Gastrocnemius medialis (tissue), 4 donors: Measurements from ENCODE around the gene SLC2A5.

Source experiments
- POLR2A ChIP-seq, 2 donors: fragments of 450-650 bp; IDR thresholded peaks; one replicate each; pipeline ENCODE4 v1.6.1; 2017; ENCODE audit warnings: antibody characterized with exemption in 2 of 2, mild to moderate bottlenecking in 2 of 2, moderate library complexity in 2 of 2
- TF ChIP-seq, protein P1 (sequence below), 5 experiments: fragments of 450-650 bp in 3 of 5; fragments of 200-600 bp in 2 of 5; sonication (generic) in 2 of 5; IDR thresholded peaks in 4 of 5; conservative IDR thresholded peaks in 1 of 5; 1 replicate in 4 of 5; 2 replicates in 1 of 5; pipeline ENCODE4 v1.5.1; 2016 to 2019; ENCODE audit warnings: antibody characterized with exemption in 5 of 5, mild to moderate bottlenecking in 3 of 5, moderate library complexity in 3 of 5

DNA sequence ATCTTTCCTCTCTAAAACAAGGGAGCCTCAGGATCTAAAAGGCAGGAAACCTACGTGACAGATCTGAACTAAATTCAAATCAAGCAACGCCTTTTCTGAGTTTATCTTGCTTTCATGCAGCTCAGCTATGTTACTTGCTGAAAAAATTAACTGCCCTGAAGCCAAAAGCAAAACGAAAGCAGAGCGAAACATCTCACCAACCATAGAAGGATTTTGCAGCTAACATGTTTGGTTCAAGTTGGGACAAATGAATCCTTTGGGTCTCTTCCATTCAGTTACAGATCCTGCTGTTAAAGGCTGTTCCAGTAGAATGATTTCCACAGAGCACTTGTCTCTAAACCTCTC, 482 bp downstream of the SLC2A5 start:
- TF ChIP-seq, protein P1, sequence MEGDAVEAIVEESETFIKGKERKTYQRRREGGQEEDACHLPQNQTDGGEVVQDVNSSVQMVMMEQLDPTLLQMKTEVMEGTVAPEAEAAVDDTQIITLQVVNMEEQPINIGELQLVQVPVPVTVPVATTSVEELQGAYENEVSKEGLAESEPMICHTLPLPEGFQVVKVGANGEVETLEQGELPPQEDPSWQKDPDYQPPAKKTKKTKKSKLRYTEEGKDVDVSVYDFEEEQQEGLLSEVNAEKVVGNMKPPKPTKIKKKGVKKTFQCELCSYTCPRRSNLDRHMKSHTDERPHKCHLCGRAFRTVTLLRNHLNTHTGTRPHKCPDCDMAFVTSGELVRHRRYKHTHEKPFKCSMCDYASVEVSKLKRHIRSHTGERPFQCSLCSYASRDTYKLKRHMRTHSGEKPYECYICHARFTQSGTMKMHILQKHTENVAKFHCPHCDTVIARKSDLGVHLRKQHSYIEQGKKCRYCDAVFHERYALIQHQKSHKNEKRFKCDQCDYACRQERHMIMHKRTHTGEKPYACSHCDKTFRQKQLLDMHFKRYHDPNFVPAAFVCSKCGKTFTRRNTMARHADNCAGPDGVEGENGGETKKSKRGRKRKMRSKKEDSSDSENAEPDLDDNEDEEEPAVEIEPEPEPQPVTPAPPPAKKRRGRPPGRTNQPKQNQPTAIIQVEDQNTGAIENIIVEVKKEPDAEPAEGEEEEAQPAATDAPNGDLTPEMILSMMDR (IDR thresholded peaks at IDR 0.05 in 4 of 5, conservative IDR thresholded peaks at IDR 0.05 in 1 of 5) = no peak
- no peak for TF ChIP-seq POLR2A (IDR thresholded peaks at IDR 0.05)
